Effector memory CD4-positive, alpha-beta T cell (primary cell): Measurements from ENCODE around the gene GIMAP7.
"Not testable (repeated sequence)": the region's sequence is repeated elsewhere in the genome, so short reads cannot be mapped to it uniquely, and the experiment has no call there.

Experiments used
- DNase-seq, 3 donors: peaks; one replicate each; pipeline ENCODE4 v3.0.0-alpha.2; 2020
- H3K27ac ChIP-seq: 2 replicates; pipeline ENCODE4 v1.7.0; 2013; ENCODE audit warnings: mild to moderate bottlenecking, low read length, moderate library complexity; ENCODE audit not compliant: insufficient read depth, poor library complexity, severe bottlenecking
- H3K27me3 ChIP-seq: replicated peaks from 2 replicates; pipeline ENCODE4 v1.7.0; 2013; ENCODE audit warnings: mild to moderate bottlenecking, low read length; ENCODE audit not compliant: insufficient read depth, control insufficient read depth, poor library complexity, severe bottlenecking
- H3K36me3 ChIP-seq: 2 replicates; pipeline ENCODE4 v1.7.0; 2013; ENCODE audit warnings: mild to moderate bottlenecking, low read length, moderate library complexity; ENCODE audit not compliant: control insufficient read depth, insufficient read depth
- H3K4me1 ChIP-seq: 2 replicates; pipeline ENCODE4 v1.7.0; 2013; ENCODE audit warnings: low read length, mild to moderate bottlenecking; ENCODE audit not compliant: control insufficient read depth, insufficient read depth, poor library complexity, severe bottlenecking
- H3K4me3 ChIP-seq: 2 replicates; pipeline ENCODE4 v1.7.0; 2013; ENCODE audit warnings: low read length, low read depth, mild to moderate bottlenecking; ENCODE audit not compliant: insufficient read depth, poor library complexity, severe bottlenecking
- H3K9me3 ChIP-seq: 2 replicates; pipeline ENCODE4 v1.7.0; 2013; ENCODE audit warnings: mild to moderate bottlenecking, low read length, moderate library complexity; ENCODE audit not compliant: control insufficient read depth

GIMAP7 gene

GRCh38 chr7:150507947-150508602 lies 6.6 kb upstream of the GIMAP7 start:
- Histone ChIP-seq H3K4me1 (peaks cover 49% of the 10 kb centered on the region), H3K27ac (peak overlapping the region; percentile 31), H3K4me3 (no peak overlapping the region), H3K9me3 (no peaks in the 10 kb centered on the region), H3K27me3 (no peaks in the 10 kb centered on the region), H3K36me3 (no peaks in the 10 kb centered on the region)
- no peak for DNase-seq

DNA sequence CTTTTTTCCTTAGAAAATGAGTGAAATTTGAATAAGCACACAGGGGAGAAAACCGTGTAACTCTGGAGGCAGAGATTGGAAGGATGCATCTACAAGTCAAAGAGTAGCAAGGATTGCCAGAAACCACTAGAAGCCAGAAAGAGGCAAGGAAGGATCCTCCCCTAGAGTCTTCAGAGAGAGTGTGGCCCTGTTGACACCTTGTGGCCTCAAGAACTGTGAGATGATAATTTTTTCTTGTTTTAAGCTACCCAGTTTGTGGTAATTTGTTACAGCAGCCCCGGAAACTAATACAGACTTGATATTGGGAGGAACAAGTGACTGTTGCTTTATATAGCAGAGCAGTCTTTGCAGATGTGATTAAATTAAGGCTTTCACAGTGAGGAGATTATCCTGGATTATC lies 3.6 kb upstream of the GIMAP7 start:
- peak overlapping the region; percentile 24 for H3K27ac ChIP-seq
- no peaks in the 10 kb centered on the region for H3K27me3 ChIP-seq
- H3K4me3 ChIP-seq = no peak overlapping the region
- no peaks in the 10 kb centered on the region for H3K9me3 ChIP-seq
- no peak for DNase-seq
- peaks cover 36% of the 10 kb centered on the region for H3K4me1 ChIP-seq
- no peaks in the 10 kb centered on the region for H3K36me3 ChIP-seq

DNA sequence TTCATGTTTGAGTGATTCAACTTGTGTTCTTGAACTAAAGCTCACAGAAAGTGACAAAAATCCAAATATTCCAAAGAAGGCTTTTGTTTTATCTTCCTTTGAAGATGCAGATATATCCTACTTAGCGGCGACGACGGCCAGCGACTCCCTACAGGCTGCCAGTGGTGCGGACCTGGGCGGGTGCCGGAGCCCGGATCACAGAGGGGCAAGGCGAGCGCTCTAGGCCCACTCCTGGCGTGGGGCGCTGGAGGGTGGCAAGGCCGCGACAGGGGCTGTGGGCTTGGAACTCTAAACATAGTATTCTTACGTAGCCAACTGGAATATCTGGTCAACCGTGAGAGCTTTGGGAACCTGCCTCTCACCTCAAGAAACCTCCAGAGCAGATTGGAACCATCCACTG lies 914 bp upstream of the GIMAP7 start:
- H3K27me3 ChIP-seq = no peaks in the 10 kb centered on the region
- DNase-seq = no peak
- H3K27ac ChIP-seq = peak overlapping the region; percentile 85
- no peaks in the 10 kb centered on the region for H3K9me3 ChIP-seq
- H3K36me3 ChIP-seq = peaks cover 6% of the 10 kb centered on the region
- H3K4me3 ChIP-seq = peak overlapping the region; percentile 92
- H3K4me1 ChIP-seq = peaks cover 36% of the 10 kb centered on the region

DNA sequence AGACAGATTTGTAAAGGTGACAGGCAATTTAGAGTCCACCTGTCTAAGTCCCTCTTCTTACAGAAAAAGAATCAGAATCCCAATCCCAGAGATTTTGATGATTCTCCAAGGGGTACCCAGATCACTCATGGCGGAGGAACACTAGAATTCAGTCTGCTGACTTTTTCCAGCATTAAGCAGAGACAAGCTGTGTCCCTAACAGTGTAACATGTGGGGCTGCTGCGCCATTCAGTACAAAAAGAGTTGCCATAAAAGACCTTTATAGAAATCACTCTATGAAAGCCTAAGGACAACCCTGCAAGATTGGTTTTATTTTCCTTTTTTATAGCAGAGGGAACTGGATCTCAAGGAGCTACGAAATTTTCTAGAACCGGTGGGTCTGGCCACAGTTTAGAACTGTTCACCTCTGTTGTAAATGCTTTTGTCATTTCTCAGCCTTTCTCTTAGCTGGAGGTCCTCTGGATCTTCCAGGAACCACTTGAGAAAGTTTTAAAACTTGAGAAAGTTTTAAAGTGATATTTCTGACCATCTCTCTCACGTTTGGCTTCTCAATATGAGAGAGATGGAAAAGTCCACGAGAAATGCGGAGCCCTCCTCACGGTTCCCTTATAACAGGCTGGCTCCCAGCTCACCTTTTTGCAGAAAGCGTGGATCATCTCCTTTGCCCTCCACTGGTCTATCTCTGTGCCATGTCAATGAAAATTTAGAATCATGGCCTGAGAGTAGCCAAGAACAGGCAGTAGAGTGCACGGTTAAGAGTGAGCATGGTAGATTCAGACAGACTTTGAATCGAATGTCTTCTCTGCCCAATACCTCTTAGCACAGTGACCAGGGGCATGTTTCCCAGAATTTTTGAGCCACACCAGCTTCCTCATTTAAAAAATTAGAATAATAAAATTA lies 826 bp downstream of the GIMAP7 start:
- H3K27me3 ChIP-seq = no peaks in the 10 kb centered on the region
- no peak for DNase-seq
- H3K27ac ChIP-seq = peak overlapping the region; percentile 85
- H3K9me3 ChIP-seq = no peaks in the 10 kb centered on the region
- peaks cover 17% of the 10 kb centered on the region for H3K36me3 ChIP-seq
- peak overlapping the region; percentile 92 for H3K4me3 ChIP-seq
- H3K4me1 ChIP-seq = peaks cover 34% of the 10 kb centered on the region

DNA sequence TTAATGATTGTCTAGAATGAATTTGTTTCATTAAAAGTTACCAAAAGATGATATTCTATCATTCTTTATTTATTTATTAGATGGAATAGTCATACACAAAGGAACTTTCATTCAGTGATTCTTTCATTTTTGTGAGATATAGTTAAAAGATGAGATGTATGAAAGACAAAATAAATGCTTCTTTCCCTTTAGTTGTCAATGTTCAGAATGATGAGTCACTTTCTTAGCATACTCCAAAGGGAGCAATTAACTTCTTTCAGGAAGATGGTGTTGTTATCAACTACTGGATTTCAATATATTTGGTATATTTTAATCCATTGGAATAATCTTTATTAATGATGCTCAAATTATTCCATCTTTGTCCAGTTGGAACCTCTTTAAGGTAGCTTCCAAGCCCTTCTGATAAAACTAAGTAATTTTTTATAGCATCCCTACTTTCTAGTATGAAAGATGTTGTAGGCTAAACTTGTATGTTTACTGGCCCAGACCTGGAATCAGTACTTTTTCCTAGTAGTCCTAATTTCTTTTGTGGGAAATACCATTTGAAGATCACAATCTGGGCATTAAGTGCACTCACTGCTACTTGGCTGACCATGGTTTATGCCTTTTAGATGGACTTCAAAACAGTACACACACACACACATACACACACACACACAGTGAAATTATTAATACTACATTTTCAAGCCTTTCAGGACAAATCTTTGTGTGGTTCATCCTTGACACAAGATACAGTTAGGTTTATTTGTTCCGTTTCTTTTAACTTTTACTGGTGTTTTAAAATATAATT lies 2.5 kb downstream of the GIMAP7 start:
- DNase-seq = no peak
- Histone ChIP-seq H3K9me3 (no peaks in the 10 kb centered on the region), H3K4me1 (peaks cover 22% of the 10 kb centered on the region), H3K36me3 (peaks cover 29% of the 10 kb centered on the region), H3K27ac (peak overlapping the region; percentile 85), H3K4me3 (peak overlapping the region; percentile 92), H3K27me3 (no peaks in the 10 kb centered on the region)

- Histone ChIP-seq H3K27ac (peak overlapping the region; percentile 85), H3K9me3 (no peaks in the 10 kb centered on the region), H3K27me3 (no peaks in the 10 kb centered on the region), H3K36me3 (peaks cover 29% of the 10 kb centered on the region), H3K4me1 (peaks cover 3% of the 10 kb centered on the region), H3K4me3 (peak overlapping the region; percentile 92)
- DNase-seq = no peak
Observed at GRCh38 chr7:150519310-150519709, 4.6 kb downstream of the GIMAP7 start.

GRCh38 chr7:150520145-150520544 lies 5.5 kb downstream of the GIMAP7 start:
- Histone ChIP-seq H3K4me1 (peaks cover 3% of the 10 kb centered on the region), H3K27ac (peak overlapping the region; percentile 85), H3K36me3 (peaks cover 29% of the 10 kb centered on the region), H3K4me3 (peak overlapping the region; percentile 92), H3K27me3 (no peaks in the 10 kb centered on the region), H3K9me3 (no peaks in the 10 kb centered on the region)
- DNase-seq = no peak

- not testable (repeated sequence) for H3K9me3 ChIP-seq, H3K4me1 ChIP-seq, H3K4me3 ChIP-seq, DNase-seq, H3K27me3 ChIP-seq
- Histone ChIP-seq H3K36me3 (peaks cover 26% of the 10 kb centered on the region), H3K27ac (peak overlapping the region; percentile 6)
Observed at GRCh38 chr7:150522931-150523330, 8.3 kb downstream of the GIMAP7 start.

- Histone ChIP-seq H3K4me3 (no peak overlapping the region), H3K4me1 (peaks cover 3% of the 10 kb centered on the region), H3K36me3 (peaks cover 22% of the 10 kb centered on the region), H3K9me3 (no peaks in the 10 kb centered on the region), H3K27ac (no peak overlapping the region), H3K27me3 (no peaks in the 10 kb centered on the region)
- DNase-seq = no peak
Observed at GRCh38 chr7:150524018-150524417, 9.3 kb downstream of the GIMAP7 start.
